GM18868 (cell line): ENCODE data around the gene RGS3.
"Not testable (repeated sequence)": the region's sequence is repeated elsewhere in the genome, so short reads cannot be mapped to it uniquely, and the experiment has no call there.

Source experiments
- ATAC-seq: cut with Tn5 transposase; IDR thresholded peaks from one replicate; pipeline ENCODE4 v1.9.1; 2021; ENCODE audit warnings: mild to moderate bottlenecking, moderate library complexity; ENCODE audit not compliant: unreplicated experiment

Gene RGS3

DNA sequence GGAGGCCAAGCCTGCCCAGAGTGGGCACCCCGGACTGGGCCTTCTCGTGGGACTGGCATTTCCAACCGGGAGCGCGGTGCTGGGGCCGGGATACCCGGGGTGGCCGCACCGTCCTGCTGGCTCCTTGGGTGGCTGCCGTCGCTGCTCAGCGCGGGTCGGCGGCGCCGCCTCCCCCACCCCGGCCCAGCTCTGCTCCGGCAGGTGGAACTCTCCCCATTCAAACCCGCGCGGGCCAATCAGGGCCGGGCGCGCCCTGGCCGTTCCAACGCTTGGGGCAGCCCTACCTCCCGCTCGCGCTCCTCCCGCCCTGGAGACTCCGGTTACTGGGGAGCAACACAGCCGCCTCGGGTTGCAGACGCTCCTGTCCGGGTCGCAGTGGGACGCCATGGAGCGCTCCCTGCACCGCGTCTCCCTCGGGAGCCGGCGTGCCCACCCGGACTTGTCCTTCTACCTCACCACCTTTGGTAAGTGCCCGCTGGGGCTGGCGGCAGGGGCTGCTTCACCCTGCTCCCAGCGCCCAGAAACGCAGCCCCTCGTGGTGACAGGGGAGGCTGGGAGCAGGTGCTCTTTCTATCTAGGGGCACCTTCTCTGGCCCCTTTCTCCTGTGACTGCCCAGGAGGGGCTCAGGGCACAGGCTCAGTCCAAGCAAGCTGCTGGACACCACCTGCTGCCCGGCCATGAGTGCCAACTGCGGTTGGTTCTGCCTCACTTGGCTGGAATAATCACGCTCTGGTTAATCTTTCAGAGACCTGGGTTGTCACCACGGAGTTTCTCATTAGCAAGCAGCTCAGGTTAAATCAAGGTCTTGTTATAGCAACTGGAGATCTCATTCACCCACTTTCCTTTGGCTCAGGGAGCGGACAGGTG is at the start of gene RGS3:
TSS of gene RGS3 (plus strand) at position 310 of the 868 bp plus-strand sequence. CDS start at position 386, 76 bp downstream.
- ATAC-seq, result no peak

DNA sequence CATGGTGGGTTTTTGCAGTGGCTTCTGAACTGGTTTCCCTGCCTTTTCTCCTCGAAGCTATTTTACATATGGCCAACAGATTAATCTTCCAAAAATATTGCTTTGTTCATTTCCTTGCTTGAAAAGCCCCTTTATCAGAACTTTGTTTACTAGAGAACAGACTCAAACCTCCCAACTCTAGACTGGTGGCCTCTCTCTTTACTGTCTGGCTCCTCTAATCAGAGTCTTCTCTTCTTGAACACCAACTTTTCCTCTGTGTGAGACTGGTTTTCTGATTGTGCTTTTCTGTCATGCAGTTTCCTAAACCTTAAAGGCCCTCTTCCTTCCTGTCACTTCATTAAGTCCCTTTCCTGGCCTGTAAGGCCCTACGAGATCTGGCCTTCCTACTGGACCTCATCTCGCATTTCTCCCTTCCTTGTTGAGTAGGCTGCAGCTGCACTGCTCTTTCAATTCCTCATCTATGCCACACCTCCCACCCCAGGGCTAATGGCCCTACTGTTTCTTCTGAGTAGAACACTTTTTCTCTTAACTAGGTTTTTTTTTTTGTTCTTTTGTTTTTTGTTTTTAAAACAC is 47.3 kb upstream of the RGS3 start:
- peak; percentile 96 for ATAC-seq

DNA sequence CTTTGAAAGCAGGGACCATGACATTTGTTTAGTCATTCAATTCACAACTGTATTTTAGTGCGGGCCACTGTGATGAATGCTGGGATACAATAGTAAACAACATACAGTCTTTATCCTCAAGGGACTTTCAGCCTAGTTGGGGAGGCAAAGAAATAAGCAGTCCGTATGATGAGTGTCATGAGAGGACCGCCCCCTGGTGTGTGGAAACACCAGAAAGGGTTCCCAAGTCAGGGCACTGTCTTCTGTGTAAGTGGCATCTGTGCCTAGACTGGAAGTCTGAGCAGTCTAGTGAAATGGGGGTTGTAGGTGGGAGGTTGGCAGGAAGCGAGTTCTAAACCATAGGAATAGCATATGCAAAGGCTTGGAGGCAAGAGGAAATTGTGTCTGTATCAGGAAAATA is 46.2 kb upstream of the RGS3 start:
- ATAC-seq, result no peak

DNA sequence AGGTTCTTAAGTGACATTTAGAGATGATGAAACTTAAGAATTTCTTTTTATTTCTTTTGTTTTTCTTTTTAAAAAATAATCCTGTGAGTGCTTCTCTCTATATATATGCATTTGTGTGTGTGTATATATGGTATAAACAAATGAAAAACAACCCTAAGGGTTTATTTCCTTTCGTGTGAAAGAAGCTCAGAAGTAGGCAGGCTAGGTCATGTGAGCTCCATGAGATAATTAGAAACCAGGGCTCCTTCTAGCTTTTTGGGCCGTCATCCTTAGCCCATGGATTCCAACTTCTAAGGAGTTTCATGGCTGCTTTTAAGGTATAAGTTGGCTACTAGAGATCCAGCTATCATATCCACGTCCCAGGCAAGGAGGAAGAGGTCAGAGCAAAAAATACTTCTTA is 41.8 kb upstream of the RGS3 start:
- no peak for ATAC-seq

DNA sequence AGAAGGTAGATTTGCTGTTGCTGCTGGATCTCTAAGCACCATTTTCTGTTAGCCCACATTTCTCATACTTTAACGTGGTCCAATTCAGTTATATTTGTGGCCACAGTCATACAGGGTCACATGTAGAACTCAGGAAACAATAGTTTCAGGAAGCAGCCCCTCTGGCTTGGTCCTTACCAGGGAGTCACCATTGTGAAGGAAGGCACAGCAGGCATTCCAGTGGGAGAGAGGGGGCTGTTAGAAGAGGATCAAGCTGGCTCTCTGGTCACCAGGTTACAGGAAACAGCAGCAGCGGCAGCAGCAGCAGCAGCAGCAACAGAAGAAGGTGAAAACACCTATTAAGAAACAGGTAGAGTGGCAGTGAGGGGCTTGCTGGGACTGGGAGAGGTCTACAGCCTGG is 38.5 kb upstream of the RGS3 start:
- ATAC-seq, result no peak

DNA sequence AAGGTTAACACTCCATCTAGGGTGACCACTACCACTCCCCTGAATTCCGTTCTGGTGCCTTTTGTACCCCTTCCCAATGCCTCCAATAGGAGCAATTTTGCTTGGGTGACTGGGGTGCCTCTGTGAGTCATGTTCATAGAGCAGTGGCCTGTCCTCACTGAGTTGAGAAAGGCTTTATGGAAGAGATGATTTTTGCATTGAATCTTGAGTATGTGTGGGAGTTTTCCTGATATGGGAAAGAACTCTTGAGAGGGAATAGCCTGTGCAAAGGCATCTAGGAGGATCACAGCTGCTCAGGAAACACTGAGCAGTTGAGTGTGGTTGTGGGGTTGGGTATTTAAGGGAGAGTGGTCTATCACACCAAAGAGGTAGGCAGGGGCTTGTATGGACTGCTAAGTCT is 36.8 kb upstream of the RGS3 start:
- ATAC-seq, result no peak

DNA sequence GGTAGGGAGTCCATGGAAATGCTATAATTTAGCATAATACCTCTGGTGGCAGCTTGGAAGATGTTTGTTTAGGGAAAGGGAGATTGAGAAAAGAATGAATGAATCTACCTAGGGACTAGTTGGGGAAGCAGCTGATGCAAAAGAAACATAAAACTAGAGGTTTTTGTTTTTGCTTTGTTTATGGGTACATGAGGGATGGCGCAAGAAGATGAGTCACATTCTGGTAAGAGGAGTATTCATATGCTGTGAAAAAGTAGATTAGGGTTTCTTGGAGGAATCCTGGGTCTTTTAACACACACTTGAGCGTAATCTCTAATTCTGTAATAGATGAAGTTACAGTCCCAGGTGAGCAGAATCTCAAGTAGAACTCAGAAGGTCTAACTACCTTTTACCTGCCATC is 35.9 kb upstream of the RGS3 start:
- ATAC-seq, result no peak

DNA sequence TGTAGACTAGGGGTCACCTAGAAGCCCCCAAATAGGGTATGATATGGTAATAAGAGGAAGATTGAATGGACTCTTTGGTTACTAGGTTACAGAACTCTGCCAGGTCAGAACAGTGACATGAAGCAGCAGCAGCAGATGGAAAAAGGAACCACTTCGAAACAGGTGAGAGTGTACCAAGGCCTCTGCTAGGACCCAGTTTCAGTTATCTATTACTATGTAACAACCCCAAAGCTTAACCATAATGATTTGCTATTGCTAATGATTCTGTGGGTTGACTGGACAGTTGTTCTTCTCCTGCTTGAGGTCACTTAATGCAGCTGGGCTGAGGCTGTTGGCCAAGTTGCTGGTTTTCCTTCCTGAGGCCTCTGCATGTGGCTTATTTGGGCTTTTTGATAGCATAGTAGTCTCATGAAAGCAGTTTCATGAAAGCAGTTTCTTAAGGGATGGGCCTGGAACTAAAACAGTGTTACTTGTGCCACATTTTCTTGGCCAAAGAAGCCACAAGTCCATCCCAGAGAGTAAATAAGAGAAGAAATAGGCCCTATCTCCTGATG is 35.4 kb upstream of the RGS3 start:
- no peak for ATAC-seq

DNA sequence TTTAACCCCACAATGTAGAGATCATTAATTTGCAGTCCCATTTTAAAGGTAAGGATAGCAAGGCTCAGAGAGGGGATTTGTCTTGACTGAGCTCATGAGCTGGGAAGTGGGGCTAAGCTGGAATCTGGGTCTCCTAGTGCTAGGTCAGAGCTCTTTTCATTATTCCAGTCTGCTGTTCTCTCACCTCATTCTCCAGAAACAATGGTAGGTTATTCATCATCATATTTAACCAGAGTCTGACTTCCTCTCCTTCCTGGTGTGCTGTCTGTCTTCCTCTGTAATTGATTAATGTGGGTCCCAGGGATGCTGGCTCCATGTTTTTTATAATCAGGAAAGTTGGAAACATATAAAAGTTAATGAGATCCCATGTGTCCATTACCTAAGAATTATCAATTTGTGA is 32.3 kb upstream of the RGS3 start:
- no peak for ATAC-seq

DNA sequence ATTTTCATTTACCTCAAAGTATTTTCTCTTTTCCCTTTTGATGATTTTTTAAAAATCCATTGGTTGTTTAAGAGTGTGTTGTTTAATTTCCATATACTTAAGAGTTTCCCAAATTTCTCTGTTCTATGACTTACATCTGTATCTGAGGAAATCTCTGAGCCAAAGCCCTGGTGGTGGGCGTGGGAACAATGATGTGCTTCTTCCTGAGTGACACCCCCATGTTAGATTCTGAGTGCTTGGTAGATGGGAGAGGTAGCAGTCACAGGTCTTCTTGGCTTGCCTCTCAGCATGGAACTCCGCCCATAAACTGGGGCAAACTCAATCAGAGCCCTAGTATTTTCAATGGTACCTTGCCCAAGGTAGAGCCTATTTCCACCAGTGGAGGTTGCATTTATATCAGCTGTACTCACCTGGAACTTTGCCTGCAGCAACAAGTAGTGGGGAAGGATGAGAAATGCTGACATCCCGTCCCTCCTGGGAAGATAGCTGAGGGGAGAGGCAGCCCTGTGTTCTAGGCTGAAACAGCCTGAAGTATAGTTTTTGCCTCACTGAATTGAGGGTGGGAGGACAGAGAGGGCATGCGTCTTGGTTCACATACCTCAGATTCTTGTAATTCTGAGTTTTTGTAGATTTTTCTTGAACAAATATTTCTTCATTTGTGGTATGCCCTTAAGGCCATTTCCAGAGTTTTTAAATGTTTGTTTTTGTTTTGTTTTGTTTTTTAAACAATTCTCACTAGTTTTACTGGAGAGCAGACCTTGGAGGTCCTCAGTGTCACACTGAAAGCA is 26.6 kb upstream of the RGS3 start:
- no peak for ATAC-seq

DNA sequence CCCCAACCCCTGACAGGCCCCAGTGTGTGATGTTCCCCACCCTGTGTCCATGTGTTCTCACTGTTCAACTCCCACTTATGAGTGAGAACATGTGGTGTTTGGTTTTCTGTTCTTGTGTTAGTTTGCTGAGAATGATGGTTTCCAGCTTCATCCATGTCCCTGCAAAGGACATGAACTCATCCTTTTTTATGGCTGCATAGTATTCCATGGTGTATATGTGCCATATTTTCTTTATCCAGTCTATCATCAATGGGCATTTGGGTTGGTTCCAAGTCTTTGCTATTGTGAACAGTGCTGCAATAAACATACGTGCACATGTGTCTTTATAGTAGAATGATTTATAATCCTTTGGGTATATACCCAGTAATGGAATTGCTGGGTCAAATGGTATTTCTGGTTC is 25.8 kb upstream of the RGS3 start:
- ATAC-seq, result not testable (repeated sequence)

DNA sequence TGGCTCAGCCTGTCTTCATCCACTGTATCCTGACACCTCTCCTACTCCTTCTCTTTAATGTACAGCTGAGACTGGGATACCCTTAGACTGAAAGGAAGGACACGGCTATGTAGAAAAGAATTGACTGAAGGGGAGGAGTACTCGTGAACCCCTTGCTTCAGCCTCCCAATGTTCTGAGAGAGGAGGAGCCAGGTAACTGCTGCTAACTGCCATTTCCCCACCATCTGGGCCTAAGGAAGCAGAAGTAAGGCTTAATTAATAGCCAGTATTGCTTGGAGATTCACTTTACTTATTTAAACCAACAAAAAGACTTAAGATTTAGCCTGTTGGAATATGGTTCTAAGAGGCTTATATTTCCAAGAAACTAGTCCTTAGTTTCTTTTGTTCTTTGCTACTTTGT is 18.8 kb upstream of the RGS3 start:
- no peak for ATAC-seq

DNA sequence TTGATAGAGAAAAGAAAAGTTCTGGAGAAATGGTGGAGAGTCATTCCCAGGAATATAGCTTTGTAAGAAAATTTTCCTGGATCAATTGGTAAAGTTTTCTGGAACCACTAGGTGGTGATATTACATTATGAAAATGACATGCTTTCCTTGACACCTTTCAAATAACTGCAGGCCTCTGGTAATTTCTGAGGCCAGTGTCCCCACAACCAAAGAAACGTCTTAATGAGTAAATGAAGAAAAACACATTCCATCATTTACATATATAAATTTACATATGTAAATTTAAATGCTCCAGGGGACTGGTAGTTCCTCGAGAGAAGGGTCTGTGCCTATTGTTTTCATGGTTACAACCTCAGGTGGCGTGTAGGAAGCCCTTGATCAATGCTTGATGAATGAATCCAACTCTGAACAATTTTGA is 17.2 kb upstream of the RGS3 start:
- ATAC-seq, result no peak

DNA sequence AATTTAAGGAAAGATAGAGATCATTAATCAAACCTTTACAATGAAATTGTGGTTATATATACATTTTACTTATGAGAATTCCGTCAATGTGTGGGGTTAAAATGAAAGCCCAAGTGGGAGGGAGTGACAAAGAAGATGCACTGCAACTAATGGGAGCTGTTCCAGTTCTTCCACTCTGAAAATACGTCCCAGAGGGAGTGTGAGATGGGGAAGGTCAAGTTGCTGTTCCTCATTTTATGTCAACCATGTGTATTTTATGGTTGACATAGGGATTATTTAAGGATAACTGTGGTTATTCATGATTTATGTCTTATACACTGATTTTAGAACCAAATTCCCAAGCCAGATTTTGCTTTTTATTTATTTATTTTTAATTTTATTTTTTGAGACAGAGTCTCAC is 14.2 kb upstream of the RGS3 start:
- ATAC-seq, result no peak

DNA sequence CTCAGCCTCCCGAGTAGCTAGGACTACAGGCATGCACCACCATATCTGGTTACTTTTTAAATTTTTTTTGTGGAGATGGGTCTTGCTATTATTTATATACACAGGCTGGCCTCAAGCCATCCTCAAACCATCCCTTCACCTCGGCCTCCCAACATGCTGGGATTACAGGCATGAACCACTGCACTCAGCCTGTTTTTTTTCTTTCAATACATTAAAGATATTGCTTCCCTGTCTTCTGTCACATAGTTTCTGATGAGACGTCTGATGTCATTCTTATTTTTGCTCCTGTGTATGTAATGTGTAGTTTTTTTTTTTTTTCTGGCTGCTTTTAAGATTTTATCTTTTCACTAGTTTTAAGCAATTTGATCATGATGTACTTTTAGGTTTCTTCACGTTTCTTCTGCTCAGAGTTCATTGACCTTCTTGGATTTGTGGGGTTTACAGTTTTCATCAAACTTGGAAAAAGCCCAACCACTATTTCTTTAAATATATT is 11.4 kb upstream of the RGS3 start:
- ATAC-seq, result no peak

DNA sequence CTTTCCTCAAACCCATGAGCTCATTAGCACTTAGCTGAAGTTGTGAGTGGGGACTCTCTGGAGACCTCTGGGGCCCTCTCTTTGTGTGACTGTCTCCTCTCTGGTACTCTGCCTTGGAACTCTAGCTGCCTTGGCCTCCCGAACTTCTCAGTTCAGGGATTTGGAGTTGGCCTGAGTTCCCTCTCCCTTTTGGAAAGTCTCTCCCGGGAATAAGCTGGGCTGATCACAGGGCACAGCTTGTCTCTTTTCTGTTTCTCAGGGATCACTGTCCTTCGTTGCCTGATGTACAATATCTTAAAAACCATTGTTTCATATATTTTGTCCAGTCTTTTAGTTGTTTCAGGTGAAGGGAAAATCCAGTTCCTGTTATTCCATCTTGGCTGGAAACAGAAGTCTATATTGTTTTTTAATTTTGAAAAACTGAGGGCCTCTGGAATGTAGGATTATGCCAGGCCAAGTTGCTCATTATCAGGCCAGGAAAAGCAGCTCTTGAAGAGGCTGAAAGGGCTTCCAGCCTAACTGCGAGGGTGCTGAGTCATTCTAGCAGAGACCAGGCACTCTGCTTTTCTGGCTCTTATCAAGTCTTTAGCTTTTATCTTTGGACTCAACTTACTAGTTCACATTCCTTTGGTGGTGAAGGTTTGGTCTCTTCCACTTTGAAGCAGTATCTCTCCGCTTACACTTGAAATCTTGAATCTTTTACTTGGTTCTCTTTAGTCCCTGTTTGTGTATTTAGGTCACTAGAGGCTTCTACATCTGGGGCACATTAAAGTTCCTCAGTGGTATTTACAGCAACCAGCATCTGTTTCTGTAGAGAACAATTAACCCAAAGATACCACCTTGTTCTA is 8.4 kb upstream of the RGS3 start:
- ATAC-seq, result peak; percentile 42

DNA sequence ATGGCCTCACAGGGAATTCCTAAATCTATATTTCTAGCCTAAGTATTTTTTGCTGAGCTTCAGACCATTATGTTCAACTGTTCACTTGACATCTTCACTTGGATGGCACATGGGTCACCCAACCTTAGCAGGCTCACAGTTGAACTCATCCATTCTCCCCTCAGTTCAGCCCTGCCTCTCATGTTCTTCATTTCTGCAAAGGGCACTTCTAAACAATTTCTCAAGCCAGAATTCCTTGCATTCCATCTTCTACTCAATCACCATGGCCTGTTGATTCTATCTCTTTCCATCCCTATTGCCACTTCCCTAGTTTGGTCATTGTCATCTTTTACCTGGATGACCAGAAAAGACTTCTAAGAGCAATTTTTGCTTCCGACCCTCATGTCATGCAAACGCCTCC is 7.3 kb upstream of the RGS3 start:
- ATAC-seq, result no peak

DNA sequence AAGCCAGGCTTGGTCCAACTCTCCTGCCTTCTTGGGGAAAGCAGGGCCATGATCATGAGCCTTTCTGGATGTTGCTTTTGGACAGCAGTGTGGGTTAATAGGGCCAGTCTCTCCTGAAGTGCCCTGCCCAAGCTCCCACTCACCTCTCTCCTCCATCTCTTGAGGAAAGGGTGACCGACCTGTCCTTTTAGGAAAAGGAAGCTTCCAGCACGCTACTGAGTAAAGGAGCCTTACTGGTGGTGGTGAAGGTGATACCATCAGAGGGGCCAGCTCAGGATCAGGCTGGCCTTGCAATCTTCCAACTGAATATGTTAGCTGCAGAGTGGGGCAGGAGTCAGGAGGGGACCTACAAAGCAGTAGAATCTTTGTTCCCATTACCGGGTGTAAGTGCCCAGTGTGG is 2.2 kb upstream of the RGS3 start:
- ATAC-seq, result no peak

DNA sequence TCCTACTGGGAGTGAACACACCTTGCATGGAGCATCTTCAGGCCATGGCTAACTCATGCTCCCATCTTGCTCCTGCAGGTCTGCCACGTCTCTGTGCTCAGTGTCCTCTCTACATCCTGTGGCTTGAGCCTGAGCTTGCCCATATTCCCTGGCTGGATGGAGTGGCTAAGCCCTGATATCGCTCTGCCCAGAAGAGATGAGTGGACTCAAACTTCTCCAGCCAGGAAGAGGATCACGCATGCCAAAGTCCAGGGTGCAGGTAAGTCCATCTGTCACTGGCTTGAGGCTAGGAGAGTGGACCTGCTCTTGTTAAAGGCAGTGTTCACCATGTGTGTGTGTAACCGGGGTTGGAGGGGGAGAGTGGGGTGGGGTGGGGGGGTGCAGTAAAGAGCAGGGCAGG is 1.6 kb upstream of the RGS3 start:
- no peak for ATAC-seq

DNA sequence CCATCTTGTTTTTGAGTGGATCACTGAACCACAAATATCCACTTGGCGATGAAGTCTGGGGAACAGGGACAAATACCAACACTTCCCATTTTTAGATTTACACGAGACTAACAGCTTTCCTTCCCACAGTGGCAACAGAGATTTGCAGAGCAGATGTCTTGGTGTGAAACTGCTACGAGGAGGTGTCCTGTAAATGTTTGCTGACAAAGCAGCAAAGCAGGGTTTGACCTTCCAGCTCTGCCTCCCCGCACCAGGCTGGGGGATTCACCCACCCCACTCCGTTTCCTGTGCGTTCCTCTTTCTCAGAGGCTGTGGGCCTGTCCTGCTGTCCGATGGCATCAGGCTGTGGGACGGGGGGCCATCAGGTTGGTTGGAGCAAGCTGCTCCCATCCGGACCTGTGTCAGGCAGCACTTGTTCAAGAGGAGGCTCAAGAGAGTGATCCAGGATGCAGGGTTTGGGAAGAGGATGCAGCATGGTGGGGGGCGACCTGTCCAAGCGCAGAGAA is 693 bp upstream of the RGS3 start:
- no peak for ATAC-seq
